Activated effector memory CD4-positive, alpha-beta T cell treated with Interleukin-2 at 50 U/mL for 16 hours (primary cell): Measurements from ENCODE around the gene THUMPD3.

Experiments
- DNase-seq: peaks from one replicate; pipeline ENCODE4 v3.0.0-alpha.2; 2020

THUMPD3 gene

DNA sequence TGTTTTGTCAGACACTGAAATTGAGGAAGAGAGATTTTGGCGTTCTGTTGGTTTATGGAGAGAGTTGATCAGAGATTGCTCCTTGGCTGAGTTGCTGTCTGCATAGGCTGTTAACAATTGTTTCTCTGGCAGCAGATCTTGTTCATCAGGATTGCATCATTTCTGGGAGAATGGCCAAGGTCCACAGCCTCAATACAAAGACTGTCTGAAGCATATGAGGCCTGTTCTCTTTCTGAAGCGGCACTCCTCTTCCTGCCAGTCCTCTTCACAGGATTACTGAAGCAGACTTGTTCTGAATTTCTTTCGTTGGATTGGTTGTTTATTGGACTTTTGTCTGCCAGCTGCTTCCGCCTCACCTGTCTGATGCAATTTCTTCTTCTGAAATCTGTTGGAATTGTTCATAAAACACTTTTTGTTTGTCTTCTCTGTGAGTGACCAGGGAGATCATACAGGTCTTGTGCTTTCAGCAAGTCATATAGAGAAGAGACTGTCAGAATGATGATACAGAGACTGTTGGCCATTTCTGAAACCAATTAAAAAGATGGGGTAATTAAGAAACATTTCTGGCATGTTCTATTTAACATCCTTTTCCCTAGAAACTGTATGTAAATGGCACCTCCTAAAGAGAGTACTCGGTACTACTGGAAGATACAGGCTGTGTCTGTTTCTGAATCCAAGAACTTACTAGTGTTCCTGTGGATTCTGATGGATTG is 60.0 kb downstream of the THUMPD3 start:
- DNase-seq = no peak

DNA sequence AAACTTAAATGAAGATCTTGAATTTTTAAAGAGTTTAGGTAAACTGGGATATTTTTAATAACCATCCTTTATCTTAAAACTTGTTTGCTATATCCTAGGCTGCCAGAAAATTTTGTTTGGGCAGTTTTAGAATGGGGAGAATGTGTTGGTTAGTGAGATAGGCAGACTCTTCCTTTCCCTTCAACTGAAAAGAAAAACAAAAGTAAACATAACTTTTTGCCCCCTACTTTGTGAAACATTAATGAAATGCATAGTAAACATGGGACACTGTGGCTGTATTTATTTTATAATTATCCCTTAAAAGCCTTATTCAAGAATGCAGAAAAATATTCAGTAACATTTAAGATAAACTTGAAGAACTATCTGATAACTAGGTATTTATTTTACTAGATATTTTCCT is 65.6 kb downstream of the THUMPD3 start:
- DNase-seq = no peak

- no peak for DNase-seq
Observed at GRCh38 chr3:9430733-9431132, 67.9 kb downstream of the THUMPD3 start.

DNA sequence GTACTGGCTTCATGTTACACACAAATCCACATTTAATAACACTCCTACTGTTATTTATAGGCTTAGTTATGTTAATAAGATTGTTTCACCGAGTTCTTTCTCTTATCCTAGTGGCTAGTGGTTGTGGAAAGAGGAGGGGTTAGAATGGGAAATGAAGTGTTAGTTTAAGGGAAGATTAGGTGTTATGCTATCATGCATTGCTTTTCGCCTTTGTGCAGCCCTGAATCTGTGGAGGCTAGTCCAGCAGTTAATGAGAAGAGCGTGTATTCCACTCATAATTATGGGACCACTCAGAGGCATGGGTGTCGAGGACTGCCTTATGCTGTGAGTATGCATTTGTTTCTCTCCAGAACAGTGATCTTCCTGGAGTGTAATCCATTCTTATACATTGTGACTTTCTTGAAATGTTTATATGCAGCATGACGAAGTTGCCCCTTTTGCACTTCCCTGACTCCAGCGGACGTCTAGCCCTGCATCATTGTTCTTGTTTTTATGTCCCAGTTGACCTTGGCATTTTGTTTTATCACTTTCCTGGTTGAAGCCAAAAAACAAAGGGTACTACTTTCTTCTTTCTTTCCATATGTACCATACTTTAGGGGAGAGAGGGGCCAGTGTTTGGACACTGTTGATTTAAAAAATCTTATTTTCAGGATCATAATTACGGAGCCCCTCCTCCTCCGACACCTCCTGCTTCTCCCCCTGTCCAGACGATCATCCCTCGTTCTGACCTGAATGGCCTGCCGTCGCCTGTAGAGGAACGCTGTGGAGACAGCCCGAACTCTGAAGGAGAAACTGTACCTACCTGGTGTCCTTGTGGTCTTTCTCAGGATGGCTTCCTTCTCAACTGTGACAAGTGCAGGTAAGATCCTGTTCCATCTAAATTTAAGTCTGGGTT is 71.0 kb downstream of the THUMPD3 start:
- DNase-seq = no peak

DNA sequence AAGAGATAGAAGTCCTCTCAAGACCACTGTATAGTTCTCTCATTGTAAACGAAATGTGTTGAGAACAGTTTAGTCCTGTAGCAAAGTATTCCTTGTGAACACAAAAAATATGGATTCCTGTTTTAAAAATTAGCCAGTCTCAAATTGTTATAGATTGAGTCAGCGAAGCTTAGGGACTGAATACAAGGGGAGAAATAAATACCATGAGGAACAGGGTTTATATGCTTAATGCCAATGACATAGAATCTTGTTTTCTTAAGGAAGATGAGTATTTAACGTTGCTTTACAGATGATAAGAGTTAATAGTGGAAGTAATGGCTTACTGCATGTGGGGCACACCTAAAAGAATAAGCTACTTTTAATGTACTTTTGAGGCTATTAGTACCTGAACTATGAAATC is 72.5 kb downstream of the THUMPD3 start:
- DNase-seq = no peak
